ENCODE results near the gene TMEM245. TPM values are rescaled to one million over a fixed set of nuclear protein-coding genes. Genes with fewer than 3 reads are reported as not detected.

The TMEM245 gene
- total and polyA plus RNA-seq, 2 donors (not counting 1 experiment from before 2014, with no cell fraction given), result 6.3 to 34.3 TPM

- DNase-seq, result no peak
- no peak overlapping the region for H3K9ac ChIP-seq (ENCODE audit: low read length)
- no CpG with 5 or more reads among the region's 3 CpGs for WGBS (ENCODE audit: insufficient coverage)
- H3K9me3 ChIP-seq (ENCODE audit: control extremely low read depth in 1 of 3, control insufficient read depth in 2 of 3, insufficient read depth in 1 of 3, low read length in 2 of 3), result no peaks in the 10 kb centered on the region
- Mint-ChIP-seq H3K9me3 (ENCODE audit: insufficient read depth) (no peaks in the 10 kb centered on the region), H3K4me1 (peaks cover 15% of the 10 kb centered on the region), H3K27me3 (no peaks in the 10 kb centered on the region), H3K27ac (no peak overlapping the region), H3K4me3 (no peak overlapping the region)
- no peak overlapping the region for H3K27ac ChIP-seq (ENCODE audit: low read length in 2 of 2)
- TF ChIP-seq EZH2 (IDR thresholded peaks at IDR 0.05; ENCODE audit: borderline replicate concordance, insufficient read depth, low read depth, low read length, poor library complexity, severe bottlenecking) (no peak), CTCF (IDR thresholded peaks at IDR 0.05) (no peak)
- H3K4me2 ChIP-seq (replicated peaks; ENCODE audit: low read depth, low read length, poor library complexity, severe bottlenecking), result no peak overlapping the region
- H3K36me3 ChIP-seq (replicated peaks in 1 of 2; ENCODE audit: control extremely low read depth in 1 of 2, control insufficient read depth in 1 of 2, extremely low read depth in 1 of 2, insufficient read depth in 2 of 2, low read length in 1 of 2), result peaks cover 9 to 17% of the 10 kb centered on the region in 2 experiments
- peaks cover 0 to 4% of the 10 kb centered on the region in 2 donors for H3K4me1 ChIP-seq (ENCODE audit: control insufficient read depth in 2 of 2, insufficient read depth in 2 of 2, low read length in 2 of 2)
- no peak overlapping the region for H2AFZ ChIP-seq (ENCODE audit: insufficient read depth, low read depth, low read length, poor library complexity, severe bottlenecking)
- no peak for ATAC-seq (ENCODE audit: low read depth)
- no peaks in the 10 kb centered on the region for H3K79me2 ChIP-seq (ENCODE audit: control insufficient read depth, insufficient read depth, low read length)
- ChIA-PET CTCF (no interaction called here), POLR2A (no interaction called here)
- no peaks in the 10 kb centered on the region for H3K27me3 ChIP-seq (replicated peaks in 1 of 4; ENCODE audit: control extremely low read depth in 1 of 4, control insufficient read depth in 3 of 4, insufficient read depth in 4 of 4, low read length in 3 of 4)
- H4K20me1 ChIP-seq (ENCODE audit: control insufficient read depth, insufficient read depth, low read length, poor library complexity, severe bottlenecking), result no peaks in the 10 kb centered on the region
- no peak overlapping the region for H3K4me3 ChIP-seq (ENCODE audit: control extremely low read depth in 1 of 5, extremely low read depth in 1 of 5, insufficient read depth in 1 of 5, low read depth in 2 of 5, low read length in 4 of 5)
- intact Hi-C loops (cut with micrococcal nuclease), result loop anchor here (10.0 kb wide), 1 partner anchor 395 kb away; no protein-coding TSS in a partner anchor
Observed at GRCh38 chr9:109019420-109019819, 100.3 kb downstream of the TMEM245 start.

GRCh38 chr9:109017493-109017892, 102.3 kb downstream of the TMEM245 start:
- peaks cover 25% of the 10 kb centered on the region for H3K4me1 Mint-ChIP-seq
- ATAC-seq (ENCODE audit: low read depth) (no peak), DNase-seq (peak; percentile 15)
- H2AFZ ChIP-seq (ENCODE audit: insufficient read depth, low read depth, low read length, poor library complexity, severe bottlenecking), result no peak overlapping the region
- intact Hi-C loops (cut with micrococcal nuclease), result loop anchor here (10.0 kb wide), 1 partner anchor 397 kb away; no protein-coding TSS in a partner anchor
- no peak overlapping the region for H3K4me3 ChIP-seq (ENCODE audit: control extremely low read depth in 1 of 5, extremely low read depth in 1 of 5, insufficient read depth in 1 of 5, low read depth in 2 of 5, low read length in 4 of 5)
- WGBS (ENCODE audit: insufficient coverage), result 93% methylated on average over 1 of the region's 6 CpGs
- H3K27me3 Mint-ChIP-seq, result no peaks in the 10 kb centered on the region
- CTCF ChIA-PET, result interaction anchor here (0.6 kb wide), 1 partner anchor 886 kb away, joined by 4 read pairs; no protein-coding TSS in a partner anchor
- no peaks in the 10 kb centered on the region for H3K27me3 ChIP-seq (replicated peaks in 1 of 4; ENCODE audit: control extremely low read depth in 1 of 4, control insufficient read depth in 3 of 4, insufficient read depth in 4 of 4, low read length in 3 of 4)
- H3K9me3 Mint-ChIP-seq (ENCODE audit: insufficient read depth), result no peaks in the 10 kb centered on the region
- no peak overlapping the region for H3K4me3 Mint-ChIP-seq
- H3K27ac ChIP-seq (ENCODE audit: low read length in 2 of 2), result no peak overlapping the region
- peaks cover 6 to 10% of the 10 kb centered on the region in 2 experiments for H3K36me3 ChIP-seq (replicated peaks in 1 of 2; ENCODE audit: control extremely low read depth in 1 of 2, control insufficient read depth in 1 of 2, extremely low read depth in 1 of 2, insufficient read depth in 2 of 2, low read length in 1 of 2)
- no peak overlapping the region for H3K4me2 ChIP-seq (replicated peaks; ENCODE audit: low read depth, low read length, poor library complexity, severe bottlenecking)
- no peaks in the 10 kb centered on the region for H3K9me3 ChIP-seq (ENCODE audit: control extremely low read depth in 1 of 3, control insufficient read depth in 2 of 3, insufficient read depth in 1 of 3, low read length in 2 of 3)
- H3K4me1 ChIP-seq (ENCODE audit: control insufficient read depth in 2 of 2, insufficient read depth in 2 of 2, low read length in 2 of 2), result peaks cover 4 to 11% of the 10 kb centered on the region in 2 donors
- TF ChIP-seq EZH2 (IDR thresholded peaks at IDR 0.05; ENCODE audit: borderline replicate concordance, insufficient read depth, low read depth, low read length, poor library complexity, severe bottlenecking) (no peak), CTCF (IDR thresholded peaks at IDR 0.05) (no peak)
- no peaks in the 10 kb centered on the region for H4K20me1 ChIP-seq (ENCODE audit: control insufficient read depth, insufficient read depth, low read length, poor library complexity, severe bottlenecking)
- peak overlapping the region; percentile 29 for H3K27ac Mint-ChIP-seq
- H3K79me2 ChIP-seq (ENCODE audit: control insufficient read depth, insufficient read depth, low read length), result no peaks in the 10 kb centered on the region
- no peak overlapping the region for H3K9ac ChIP-seq (ENCODE audit: low read length)
- POLR2A ChIA-PET, result no interaction called here
